GM12875 (cell line): ENCODE measurements around the gene LSAMP.
"Not testable (repeated sequence)": the region's sequence is repeated elsewhere in the genome, so short reads cannot be mapped to it uniquely, and the experiment has no call there.

Experiments used
- H3K4me3 ChIP-seq: one replicate; pipeline ENCODE4 v1.5.1; 2011; ENCODE audit warnings: low read depth, low read length, control low read depth
- CTCF ChIP-seq: IDR thresholded peaks from 2 replicates; pipeline ENCODE4 v1.5.1; 2011; ENCODE audit warnings: low read depth, mild to moderate bottlenecking, control low read depth, inconsistent platforms, low read length, moderate library complexity, borderline replicate concordance; ENCODE audit not compliant: insufficient read depth

The LSAMP gene

DNA sequence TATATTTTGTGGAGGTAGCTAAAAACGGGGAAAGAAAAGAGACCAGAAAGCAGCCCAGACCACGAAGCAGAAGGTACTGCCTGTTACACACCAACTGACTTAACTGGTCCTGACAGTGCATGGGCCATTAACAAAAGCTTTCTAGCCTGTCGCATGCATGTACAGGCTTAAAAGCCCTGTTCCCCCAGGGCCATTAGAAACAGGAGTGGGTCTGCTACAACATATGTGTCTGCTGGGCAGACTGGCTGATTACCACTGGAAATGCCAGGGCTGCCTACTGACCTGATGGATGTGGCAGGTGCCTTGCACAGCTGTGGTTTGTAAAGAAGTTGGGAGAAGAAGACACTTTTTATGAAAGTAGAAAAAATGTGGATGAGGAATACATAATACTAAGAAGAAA is 684.6 kb downstream of the LSAMP start:
- TF ChIP-seq CTCF: no peak
- no peak overlapping the region for H3K4me3 ChIP-seq

DNA sequence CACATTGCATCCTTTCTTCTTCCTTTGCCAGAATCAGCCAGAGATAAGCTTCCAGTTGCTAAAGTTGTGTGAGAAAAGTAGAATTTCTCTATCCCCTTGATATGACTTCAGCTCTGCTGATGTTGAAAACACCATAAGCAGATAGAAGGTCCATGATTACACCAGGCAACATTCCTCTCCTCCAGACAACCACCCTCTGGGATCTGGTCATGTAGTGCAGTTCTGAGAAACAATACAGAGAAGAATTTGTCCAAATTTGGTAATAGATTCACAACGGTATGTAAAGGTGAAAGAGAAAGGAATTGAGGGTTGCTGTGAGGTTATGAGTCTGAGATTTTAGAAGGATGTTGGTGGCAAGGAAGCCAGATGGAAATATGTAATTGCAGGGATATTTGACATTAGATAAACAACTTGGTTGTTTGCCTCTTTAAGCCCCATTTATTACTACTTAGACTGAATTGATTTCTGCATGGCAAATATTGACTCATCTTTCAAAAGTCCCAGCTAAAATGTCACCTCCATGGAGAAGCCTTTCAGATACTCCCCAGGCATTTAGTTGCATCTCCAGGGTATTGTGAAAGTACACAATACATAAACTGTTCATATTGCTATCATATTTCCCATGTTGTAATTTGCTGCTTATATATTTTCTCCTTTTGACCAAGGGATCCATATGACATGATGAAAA is 687.1 kb downstream of the LSAMP start:
- no peak overlapping the region for H3K4me3 ChIP-seq
- no peak for TF ChIP-seq CTCF

DNA sequence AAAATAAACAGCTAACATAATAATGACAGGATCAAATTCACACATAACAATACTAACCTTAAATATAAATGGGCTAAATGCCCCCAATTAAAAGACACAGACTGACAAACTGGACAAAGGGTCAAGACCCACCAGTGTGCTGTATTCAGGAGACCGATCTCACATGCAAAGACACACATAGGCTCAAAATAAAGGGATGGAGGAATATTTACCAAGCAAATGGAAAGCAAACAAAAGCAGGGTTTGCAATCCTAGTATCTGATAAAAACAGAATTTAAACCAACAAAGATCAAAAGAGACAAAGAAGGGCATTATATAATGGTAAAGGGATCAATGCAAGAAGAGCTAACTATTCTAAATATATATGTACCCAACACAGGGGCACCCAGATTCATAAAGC is 692.3 kb downstream of the LSAMP start:
- not testable (repeated sequence) for H3K4me3 ChIP-seq
